GM12801 (cell line): Measurements from ENCODE around the gene RASA3.

Experiments used
- CTCF ChIP-seq: IDR thresholded peaks from one replicate; pipeline ENCODE4 v1.5.1; 2011; ENCODE audit warnings: control low read depth; ENCODE audit not compliant: insufficient read length; ENCODE audit errors: extremely low read depth

RASA3 gene

GRCh38 chr13:114096811-114097211 is 35.6 kb downstream of the RASA3 start:
- TF ChIP-seq CTCF = no peak

DNA sequence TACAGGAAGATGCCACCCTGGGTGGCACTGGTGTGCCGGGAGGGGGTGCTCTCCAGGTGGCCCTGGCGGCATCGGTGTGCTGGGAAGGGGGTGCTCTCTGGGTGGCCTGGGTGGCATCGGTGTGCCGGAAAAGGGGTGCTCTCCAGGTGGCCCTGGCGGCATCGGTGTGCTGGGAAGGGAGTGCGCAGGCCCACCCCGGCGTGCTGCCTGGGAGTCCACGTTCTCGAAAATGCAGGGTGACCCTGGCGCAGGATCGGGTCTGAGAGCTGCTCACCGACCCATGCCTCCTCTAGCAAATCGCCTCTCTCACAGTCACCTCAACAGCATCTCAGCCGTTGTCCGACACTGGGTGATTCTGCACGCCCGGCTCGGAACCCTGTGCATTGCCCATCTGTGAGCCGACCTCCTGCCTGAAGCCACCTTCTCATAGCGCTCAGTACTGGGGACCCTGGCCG is 36.4 kb downstream of the RASA3 start:
- no peak for TF ChIP-seq CTCF

- TF ChIP-seq CTCF = no peak
Observed at GRCh38 chr13:114095486-114095885, 36.9 kb downstream of the RASA3 start.

- no peak for TF ChIP-seq CTCF
Observed at GRCh38 chr13:114093118-114093517, 39.3 kb downstream of the RASA3 start.

GRCh38 chr13:114092468-114092867 is 40.0 kb downstream of the RASA3 start:
- TF ChIP-seq CTCF = no peak

DNA sequence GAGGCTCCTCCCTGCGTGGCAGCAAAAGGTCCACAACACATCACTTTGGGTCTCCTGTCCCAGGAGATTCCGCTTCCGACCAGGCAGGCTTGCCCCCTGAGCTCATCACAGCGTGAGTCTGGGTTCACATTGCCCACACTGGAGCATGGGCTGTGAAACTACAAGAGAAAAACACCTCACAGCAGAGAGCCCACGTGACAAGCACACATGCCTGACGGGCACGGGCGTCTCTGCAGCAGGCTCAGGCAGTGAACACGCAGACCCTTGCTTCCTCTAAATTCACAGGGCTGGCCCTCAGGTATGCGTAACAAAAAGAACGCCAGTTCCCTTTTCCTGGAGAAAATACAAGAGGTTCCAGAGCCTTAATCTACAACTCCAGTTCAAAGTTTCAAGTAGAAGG is 41.9 kb downstream of the RASA3 start:
- no peak for TF ChIP-seq CTCF

DNA sequence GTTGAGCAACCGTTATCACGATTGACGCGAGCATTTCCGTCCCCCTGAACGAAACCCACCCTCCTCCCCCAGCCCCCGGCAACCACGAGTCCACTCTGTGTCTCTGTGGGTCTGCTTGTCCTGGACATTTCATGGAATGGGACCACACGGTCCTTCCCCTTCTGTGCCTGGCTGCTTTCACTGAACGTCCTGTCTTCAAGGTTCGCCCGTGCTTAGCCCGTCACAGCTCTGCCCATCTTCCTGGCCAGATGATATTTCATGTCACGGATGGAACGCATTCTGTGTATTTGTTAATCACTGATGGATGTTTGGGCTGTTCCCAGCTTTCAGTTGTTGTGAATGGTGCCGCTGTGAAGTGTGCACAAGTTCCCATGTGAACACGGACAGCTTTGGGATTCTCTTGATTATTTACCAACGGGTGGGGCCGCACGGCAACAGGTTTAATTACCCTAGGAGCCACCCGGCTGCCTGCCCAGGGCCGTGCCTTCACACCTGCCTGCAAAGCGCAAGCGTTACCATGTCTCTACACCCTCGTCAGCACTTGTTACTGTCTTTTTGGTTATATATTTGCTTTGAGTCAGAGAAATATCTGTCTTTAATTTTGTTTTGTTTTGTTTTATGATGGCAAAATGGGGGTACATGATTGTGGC is 42.5 kb downstream of the RASA3 start:
- TF ChIP-seq CTCF = no peak
